ENCODE results near the gene KIF13A.

KIF13A gene

DNA sequence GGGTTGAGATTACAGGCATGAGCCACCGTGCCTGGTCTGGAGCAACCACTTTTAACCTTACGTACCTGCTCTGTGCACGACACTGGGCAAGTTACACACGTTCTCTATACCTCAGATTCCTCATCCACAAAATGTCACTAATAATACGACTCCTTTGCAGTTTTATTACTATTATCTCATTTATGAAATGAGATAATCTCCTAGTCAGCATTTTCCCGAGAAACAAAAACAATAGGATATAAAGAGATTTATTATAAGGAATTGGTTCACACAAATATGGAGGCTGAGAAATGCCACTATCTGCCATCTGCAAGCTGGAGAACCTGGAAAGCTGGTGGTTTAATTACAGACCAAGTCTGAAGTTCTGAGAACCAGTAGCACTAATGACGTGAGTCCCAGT is 12.0 kb upstream of the KIF13A start:
- TF ChIP-seq, protein P1, sequence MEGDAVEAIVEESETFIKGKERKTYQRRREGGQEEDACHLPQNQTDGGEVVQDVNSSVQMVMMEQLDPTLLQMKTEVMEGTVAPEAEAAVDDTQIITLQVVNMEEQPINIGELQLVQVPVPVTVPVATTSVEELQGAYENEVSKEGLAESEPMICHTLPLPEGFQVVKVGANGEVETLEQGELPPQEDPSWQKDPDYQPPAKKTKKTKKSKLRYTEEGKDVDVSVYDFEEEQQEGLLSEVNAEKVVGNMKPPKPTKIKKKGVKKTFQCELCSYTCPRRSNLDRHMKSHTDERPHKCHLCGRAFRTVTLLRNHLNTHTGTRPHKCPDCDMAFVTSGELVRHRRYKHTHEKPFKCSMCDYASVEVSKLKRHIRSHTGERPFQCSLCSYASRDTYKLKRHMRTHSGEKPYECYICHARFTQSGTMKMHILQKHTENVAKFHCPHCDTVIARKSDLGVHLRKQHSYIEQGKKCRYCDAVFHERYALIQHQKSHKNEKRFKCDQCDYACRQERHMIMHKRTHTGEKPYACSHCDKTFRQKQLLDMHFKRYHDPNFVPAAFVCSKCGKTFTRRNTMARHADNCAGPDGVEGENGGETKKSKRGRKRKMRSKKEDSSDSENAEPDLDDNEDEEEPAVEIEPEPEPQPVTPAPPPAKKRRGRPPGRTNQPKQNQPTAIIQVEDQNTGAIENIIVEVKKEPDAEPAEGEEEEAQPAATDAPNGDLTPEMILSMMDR (IDR thresholded peaks at IDR 0.05; ENCODE audit: control insufficient read depth, insufficient read depth, low read depth, low read length, missing control alignments), result no peak
- H3K4me3 ChIP-seq (ENCODE audit: control insufficient read depth, low read depth, low read length), result no peak overlapping the region
- DNase-seq (ENCODE audit: low read depth), result no peak

DNA sequence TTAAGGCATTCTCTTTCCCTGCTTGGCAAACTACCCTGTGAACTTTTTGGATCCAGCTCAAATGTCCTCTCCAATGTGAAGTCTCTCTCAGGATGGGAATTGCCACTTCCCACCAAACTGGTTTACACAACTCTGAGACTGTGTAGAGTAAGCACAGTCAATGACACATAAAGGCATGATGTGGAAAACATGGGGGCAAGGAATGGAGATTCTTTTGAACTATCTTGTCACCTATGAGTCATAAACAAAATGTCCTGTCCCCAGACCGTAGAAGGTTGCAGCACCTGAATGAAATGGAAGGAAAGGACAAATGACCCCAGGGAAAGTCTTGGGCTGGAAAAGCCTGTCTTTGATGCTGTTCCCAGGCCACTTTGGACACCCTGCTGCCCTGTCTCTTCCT is 11.0 kb upstream of the KIF13A start:
- no peak overlapping the region for H3K4me3 ChIP-seq (ENCODE audit: control insufficient read depth, low read depth, low read length)
- no peak for DNase-seq (ENCODE audit: low read depth)
- TF ChIP-seq, protein P1 (IDR thresholded peaks at IDR 0.05; ENCODE audit: control insufficient read depth, insufficient read depth, low read depth, low read length, missing control alignments), result no peak

DNA sequence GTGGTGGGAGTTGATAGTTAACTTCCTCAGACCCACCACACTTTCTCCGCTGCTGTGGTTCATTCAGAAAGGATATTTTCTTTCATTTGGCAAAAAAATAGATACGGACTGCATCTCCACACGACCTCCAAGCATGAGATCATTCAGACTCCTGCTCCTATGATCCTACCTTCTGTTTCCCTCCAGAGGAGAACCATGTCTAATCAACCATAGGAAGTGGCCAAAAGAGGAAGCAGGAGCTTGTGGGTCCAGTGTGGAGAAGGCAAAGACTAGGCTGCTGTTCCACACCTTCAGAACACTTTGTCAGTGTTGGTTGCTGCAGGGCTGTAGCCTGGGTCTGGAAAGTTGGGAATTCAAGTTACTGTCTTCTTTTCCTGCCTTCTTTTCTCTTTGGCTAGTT is 10.6 kb upstream of the KIF13A start:
- TF ChIP-seq, protein P1 (IDR thresholded peaks at IDR 0.05; ENCODE audit: control insufficient read depth, insufficient read depth, low read depth, low read length, missing control alignments), result no peak
- H3K4me3 ChIP-seq (ENCODE audit: control insufficient read depth, low read depth, low read length), result no peak overlapping the region
- no peak for DNase-seq (ENCODE audit: low read depth)

DNA sequence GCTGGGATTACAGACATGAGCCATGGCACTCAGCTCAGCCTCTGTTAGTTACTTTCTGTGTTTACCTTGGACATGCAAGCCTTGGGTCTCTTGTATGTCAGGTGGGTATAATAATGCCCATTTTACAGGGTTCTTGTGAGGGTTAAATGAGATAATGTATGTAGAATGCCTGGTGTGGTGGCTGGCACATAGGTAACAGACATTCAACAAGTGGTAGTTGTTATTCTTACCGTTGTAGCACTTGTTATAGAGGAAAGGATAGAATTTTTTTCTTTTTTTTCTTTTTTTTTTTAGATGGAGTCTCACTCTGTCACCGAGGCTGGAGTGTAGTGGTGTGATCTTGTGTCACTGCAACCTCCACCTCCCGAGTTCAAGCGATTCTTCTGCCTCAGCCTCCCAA is 8.0 kb upstream of the KIF13A start:
- TF ChIP-seq, protein P1 (IDR thresholded peaks at IDR 0.05; ENCODE audit: control insufficient read depth, insufficient read depth, low read depth, low read length, missing control alignments), result no peak
- H3K4me3 ChIP-seq (ENCODE audit: control insufficient read depth, low read depth, low read length), result no peak overlapping the region
- DNase-seq (ENCODE audit: low read depth), result no peak

DNA sequence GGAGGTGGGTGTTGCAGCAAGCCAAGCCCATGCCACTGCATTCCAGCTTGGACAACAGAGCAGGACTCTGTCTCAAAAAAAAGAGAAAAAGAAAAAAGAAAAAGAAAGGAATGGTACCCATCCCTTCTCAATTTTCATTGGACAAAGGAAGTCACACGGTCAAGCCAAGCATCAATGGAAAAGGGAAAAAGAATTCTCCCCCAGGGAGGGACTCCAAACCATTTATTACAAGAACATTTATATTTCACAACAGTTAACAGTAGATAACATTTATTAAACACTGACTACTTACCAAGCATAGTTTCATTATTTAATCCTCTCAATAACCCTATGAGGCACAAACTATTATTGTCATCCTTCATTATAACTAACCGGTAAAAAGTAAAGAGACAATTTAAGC is 6.6 kb upstream of the KIF13A start:
- TF ChIP-seq, protein P1 (IDR thresholded peaks at IDR 0.05; ENCODE audit: control insufficient read depth, insufficient read depth, low read depth, low read length, missing control alignments), result no peak
- no peak overlapping the region for H3K4me3 ChIP-seq (ENCODE audit: control insufficient read depth, low read depth, low read length)
- DNase-seq (ENCODE audit: low read depth), result no peak

DNA sequence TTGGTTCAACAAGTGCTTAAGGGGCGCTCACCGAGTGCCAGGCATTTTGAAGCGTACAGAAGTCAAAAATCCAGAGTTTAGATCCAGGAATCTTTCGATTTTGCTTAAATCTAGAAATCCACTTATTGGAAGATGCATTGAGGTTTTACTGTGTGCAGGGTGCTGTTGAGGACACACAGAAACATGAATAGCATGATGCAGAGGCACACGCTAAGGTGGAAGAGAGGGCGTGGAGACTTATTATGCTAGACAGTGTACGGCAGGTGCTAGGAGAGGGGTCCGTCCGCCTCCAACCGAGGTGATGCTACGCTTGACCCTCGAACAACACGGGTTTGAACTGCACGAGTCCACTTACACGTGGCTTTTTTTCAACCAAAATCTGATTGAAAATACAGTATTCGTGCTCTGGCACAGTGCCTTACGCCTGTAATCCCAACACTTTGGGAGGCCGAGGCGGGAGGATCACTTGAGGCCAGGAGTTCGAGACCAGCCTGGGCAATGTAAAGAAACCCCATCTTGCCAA is 1.0 kb upstream of the KIF13A start:
- H3K4me3 ChIP-seq (ENCODE audit: control insufficient read depth, low read depth, low read length), result peak overlapping the region; percentile 54
- TF ChIP-seq, protein P1 (IDR thresholded peaks at IDR 0.05; ENCODE audit: control insufficient read depth, insufficient read depth, low read depth, low read length, missing control alignments), result no peak
- DNase-seq (ENCODE audit: low read depth), result no peak

Data from AG09309 (cell line).